ENCODE results near the gene PLEKHG5.
"Not testable (repeated sequence)": the region's sequence is repeated elsewhere in the genome, so short reads cannot be mapped to it uniquely, and the experiment has no call there.

The PLEKHG5 gene

DNA sequence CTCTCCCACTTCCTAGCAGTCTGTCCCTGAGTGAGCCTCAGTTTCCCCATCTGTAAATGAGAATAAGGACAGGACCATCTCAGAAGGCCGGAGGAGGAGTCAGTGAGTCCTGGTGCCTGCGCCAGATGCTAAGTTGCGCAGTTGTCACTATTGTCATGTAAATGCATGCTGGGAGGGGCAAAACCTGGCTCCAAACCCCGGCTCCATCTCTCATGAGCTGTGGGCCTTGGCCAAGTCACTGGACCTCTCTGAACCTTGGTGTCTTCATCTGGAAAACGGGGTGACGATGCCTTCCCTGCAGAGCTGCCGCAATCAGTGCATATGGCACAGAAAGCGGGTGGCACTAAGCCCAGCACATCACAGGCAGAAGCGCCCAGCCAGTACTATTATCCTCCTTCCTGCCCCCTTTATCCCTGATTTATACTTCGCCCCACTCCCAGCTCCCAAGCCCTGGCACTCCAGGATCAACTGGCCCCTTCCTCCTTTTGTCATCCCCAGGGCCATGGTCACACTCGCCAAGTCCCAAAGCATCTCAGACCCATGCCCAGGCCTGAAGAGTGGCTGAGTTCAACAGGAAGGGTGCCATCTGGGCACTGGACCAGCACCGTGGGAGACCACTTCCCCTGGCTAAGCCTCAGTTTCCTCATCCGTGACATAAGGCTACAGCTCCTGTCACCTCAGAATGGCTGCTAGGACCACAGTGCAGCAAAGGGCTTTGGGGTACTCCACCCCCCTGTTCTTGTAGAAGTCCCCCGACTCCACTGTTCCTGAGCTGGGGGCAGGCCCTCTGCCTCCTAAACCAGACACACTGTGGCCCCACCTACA, 4.3 kb upstream of the PLEKHG5 start:
- DNase-seq = no peak

DNA sequence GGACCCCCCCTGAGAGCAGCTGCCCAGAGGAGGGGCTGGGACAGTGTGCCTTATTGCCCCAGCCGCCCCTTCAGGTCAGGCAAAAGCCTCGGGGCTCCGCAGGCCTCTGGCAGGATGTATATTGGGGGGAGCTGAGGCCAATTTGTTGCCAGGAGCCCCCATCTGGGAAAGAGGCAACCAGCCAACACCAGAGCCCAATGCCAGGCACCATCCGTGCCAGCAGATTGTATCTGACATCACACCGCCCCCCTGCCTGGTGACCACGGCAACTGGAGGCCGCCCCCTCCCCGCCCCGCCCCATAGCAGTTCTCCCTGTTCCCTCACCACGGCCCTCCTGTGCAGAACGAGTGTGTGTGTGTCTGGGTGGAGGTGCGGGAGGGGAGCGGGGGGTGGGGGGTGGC, 3.6 kb upstream of the PLEKHG5 start:
- DNase-seq = no peak

DNA sequence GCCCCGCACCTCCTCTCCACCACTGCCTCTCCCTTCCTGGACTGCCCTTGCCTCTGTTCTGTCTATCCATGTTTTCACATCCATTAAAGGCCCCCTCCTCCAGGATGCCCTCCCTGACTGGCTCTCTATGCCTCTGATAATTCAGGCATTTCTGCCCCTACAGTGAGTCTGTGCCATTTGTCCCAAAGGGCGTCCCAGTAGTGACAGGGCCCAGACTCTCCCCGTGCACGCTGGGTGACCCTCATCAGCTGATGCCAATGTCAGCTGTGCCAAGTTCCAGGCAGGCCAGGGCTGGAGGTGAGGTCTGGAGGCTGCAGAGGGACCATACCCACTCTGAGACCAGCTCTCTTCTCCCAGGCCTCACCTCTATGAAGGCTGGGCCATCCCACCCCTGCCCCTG, 3.2 kb upstream of the PLEKHG5 start:
- no peak for DNase-seq

DNA sequence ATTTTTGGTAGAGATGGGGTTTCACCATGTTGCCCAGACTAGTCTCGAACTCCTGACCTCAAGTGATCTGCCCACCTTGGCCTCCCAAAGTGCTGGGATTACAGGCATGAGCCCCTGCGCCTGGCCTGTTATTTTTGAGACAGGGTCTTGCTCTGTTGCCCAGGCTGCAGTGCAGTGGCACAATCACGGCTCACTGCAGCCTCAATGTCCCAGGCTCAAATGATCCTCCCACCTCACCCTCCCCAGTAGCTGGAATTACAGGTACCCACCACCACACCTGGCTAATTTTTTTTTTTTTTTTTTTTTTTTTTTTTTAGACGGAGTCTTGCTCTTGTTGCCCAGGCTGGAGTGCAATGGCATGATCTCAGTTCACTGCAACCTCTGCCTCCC, 2.4 kb upstream of the PLEKHG5 start:
- DNase-seq = not testable (repeated sequence)

DNA sequence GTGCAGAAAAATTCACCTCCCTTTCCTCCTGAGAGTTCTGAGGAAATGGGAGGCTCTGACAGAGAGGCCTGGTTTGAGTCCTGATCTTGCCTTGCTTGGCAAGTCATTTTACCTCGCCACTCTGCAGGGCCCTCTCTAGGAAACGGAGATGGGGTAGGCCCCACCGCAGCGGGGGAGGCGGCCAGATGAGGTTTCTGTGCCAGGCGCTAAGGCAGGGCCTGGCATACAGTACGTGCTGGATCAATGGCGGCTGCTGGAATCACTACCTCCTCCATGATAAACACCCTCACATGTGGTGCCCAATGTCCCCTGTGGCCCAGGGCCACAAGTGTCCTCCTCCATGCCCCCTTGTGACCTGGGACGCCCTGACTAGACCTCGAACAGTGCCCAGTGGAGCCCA, 499 bp upstream of the PLEKHG5 start:
- DNase-seq = no peak

DNA sequence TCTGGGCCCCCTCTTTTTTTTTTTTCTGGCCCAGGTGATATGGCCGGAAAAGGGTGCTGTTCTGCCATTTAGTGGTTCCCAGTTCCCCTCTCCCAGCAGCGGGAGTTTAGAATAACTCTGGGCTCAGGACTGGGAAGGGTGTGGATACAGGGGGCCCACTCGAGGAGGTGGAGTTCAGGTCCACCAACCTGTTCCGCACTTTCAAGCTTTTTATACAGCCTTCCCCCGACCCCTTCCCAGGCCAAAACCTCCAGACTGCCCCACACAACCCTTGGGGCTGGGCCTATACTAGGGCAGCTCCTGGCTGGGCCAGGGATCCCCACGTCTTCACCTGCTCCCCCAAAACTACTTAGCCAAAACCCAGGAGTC, 402 bp downstream of the PLEKHG5 start:
- DNase-seq = no peak

DNA sequence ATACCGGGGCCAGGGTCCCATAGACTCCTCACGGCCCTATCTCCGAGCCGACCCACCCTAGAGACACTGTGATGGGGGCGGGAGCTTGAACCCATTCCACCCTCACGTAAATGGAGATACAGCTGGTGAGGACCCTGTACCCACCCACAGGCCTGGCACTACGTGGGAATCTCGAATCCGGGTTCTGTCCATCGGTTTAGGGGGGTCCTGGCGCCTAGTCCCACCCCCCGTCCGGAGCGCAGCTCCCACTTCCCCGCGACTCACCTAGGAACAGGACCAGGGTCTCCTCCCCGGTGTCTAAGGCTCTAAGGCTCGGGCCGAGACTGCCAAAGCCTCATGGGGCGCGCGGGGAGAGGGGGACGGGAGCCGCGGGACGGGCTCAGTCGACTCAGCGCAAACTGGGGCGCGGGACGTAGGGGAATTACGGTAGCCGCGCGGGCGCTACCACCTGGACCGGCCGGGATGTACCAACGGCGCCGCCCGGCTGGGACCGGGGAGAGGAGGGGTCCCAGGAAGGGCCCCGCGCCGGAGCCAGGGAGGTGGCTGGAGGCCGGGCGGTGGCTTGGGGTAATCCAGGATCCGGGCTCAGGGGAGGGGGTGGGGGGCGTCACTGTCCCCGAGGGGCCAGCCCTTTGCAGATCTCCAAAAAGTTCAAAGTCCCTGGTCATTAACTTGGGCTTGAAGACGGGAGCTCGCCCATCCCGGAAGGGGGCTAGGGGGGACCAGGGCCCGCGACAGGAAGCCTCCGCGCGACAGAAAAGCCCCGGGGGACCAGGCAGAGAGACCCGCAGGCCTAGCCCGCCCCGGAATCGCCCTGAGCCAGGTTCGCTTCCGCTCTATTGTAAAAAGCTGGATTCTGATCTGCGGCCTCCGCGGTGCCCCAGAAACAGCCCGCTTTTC, 1.0 kb downstream of the PLEKHG5 start:
- DNase-seq = no peak

DNA sequence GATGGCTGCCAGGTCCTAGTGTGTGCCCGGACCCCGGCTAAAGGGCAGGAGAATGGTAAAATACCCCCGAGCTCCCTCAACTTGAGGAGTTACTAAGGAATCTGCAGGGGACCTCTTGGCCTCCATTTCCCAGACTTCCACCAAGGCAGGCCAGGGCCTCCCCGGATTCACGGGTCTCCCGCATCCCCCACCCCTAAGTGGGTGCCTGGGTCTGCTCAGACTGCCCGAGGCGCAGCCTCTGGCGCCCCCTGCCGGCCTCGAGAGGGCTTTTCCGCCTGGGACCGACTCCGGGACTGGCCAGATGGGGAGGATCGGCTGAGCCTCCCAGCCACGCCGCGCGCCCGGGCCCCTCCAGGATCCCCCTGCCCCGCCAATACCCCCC, 1.7 kb downstream of the PLEKHG5 start:
- peak; percentile 10 for DNase-seq

DNA sequence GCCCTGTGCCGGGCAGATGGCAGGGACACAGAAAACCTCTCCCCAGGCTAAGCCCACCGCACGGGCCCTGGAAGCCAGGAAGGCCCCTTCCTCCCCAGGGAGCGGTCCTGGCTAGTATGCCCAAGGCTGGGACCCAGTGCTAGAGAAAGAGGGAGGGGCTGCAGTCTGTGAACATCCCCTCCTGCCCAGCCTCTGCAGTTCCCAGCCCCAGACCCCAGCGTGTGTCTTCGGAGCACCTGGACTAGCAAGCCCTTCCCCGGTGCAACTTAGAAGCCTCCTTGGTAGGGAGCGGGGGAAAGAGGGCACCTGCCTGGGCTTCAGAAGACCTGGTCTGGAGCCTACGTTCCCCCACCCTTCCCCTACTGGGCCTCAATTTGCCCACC, 2.1 kb downstream of the PLEKHG5 start:
- no peak for DNase-seq

DNA sequence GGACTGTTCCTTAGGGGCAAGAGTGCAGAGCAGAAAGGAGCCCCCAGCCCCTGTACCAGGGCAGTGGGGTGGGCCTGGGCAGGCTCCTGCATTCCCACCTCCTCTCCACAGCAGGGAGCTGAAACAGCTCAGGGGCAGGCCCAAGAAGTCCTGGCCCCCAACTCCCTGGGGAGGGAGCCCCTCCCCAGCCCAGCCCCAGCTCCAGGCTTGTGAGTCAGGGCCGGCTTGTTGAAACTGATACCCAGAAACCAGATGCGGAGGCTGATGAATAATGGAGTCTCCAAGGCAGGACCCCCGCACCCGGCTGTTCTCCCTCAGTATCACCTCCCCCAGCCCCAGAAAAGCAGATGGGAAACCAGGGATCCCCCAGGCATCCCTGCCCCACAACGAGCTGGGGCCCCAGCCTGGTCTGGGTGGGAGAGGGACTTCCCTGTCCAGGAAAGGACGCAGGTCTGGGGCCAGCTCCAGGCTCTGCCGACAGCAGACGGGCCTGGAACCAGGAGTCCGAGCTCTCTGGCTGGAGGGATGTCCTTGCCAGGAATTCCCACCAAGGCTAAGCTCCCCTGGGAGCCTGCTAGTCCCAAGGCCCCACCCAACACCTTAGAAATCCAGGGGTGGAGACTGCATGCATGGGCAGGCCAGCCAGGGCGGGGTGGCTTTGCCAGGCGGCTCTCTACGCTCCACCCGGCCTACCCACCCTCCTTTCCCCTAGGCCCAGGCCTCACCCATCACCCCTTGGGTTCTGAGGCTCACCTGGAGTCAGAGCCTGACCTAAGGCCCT, 2.7 kb downstream of the PLEKHG5 start:
- DNase-seq = no peak

DNA sequence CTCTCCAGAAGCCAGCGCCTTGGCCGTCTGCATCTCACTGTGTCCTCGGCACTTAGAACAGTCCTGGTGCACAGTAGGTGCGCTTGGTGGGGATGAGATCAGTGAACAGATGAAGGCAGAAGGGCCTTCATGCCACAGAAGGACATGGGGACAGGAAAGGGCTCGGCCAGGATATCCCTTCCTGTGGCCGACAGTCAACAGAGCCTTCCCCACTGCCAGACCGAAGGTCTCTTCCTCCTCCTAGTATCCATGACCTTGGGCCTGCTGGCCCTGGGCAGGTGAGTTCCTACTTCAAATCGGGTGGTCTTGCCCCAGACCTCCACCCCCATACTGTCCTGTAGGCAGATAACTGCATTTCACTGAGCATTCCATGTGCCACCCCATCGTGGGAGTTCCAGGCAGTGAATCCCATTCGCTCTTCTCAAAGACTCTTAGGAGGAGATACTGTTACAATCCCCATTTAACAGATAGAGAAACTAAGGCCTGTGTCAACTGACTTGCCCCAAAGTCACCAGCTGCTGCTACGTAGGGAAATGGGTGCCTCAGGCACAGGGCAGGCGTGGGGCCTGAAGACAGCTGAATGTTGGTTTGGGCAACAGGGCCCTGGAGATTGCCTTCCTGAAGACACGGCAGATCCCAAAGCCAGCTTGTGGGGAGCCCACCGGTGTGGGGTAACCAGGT, 3.5 kb downstream of the PLEKHG5 start:
- DNase-seq = no peak

DNA sequence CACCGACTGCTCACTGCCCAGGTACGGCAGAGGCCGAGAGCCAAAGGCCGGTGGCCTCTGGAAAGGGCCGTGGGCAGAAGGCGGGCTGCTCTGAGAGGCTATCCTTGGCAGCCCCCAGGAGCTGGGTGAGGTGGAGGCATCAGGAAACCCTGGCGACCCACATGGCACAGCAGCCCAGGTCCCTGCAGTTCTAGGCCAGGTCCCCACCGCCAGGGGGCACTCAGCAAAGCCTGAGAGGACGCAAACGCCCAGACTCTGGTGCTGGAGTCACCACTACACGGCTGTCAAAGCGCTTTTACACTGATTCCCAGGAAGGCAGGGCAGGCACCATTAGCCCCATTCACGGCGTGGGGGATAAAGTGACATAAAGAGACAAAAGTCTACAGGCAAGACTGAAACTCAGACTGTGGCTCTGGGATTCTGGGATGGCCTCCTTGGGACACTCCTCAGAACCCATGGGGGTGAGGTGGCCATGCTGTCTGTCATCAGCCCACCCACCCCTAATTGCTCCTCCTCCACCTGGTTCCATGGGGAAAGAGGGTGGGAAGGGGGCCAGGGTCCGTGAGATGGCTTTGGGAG, 4.9 kb downstream of the PLEKHG5 start:
- peak; percentile 11 for DNase-seq

DNA sequence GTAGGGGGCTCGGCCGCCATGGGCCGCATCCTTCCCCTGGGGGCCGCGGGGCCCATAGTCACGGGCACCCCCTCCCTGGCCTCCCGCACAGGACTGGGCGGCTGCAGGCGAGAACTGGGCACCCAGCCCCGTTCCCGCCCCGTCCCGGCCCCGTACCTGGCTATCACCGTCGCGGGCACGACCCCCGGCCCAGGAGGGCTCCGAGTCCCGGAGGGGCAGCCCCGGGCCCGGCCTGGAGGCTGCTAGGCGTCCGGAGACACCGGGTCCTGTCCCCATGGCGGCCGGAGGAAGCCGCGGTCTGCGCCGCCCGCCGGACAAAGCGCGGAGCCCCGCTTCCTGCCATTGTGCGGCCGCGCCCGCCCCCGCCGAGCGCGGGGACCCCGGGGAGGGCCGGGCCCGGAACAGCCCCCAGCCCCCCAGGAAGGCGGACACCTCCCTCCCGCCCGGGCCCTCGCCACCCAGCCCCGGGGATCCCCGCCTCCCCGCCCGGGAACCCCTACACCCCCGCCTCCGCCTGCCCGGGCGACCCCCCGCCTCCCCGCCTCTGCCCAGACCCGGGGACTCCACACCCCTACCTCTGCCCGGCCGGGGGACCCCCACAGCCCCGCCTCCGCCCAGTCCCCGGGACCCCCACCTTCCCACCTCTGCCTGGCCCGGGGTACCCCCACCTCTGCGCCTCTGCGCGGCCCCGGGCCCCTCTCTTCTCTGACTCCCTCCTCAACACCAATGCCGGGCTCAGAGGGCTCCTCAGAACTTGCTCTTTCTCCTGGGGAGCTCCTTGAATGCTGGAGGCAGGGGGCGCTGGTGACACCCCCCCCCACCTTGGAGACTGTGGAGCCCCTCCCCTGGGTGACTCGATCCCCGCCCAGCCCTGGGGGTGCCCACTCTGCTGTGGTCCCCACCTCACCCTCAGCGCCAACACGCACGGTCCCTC, 6.0 kb downstream of the PLEKHG5 start:
- DNase-seq = no peak

DNA sequence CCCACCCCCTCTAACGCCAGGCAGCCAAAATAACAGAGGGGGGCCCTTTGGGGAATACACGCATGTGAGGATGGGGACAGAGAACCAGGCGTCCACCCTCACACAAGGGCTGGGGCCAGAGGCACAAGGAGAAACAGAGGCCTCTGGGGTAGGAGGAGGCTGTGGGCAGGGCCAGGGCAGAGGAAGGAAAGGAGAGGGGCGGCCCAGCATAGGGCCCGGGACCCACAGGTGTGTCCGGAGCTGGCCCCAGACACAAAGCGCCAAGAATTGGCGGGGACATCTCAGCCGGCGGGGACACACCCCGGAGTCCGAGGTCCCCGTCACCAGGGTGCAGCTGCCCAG, 6.7 kb downstream of the PLEKHG5 start:
- no peak for DNase-seq

DNA sequence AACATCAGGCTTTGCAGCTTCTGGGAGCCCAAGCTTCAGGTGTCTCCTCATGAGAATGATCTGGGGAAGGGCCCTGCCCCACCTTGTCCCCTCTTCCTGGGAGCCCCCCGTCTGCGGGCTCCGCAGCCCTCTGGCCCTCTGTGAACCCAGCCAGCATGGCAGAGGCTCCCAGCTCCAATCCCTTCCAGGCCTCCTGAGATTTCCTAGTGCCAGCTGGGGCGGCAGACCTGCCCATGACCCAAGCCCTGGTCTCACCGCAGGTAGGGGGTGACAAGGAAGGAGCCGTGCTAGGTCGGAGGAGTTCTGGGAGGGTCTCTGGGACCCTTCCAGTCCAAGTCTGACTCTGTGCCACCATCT, 7.7 kb downstream of the PLEKHG5 start:
- DNase-seq = no peak

DNA sequence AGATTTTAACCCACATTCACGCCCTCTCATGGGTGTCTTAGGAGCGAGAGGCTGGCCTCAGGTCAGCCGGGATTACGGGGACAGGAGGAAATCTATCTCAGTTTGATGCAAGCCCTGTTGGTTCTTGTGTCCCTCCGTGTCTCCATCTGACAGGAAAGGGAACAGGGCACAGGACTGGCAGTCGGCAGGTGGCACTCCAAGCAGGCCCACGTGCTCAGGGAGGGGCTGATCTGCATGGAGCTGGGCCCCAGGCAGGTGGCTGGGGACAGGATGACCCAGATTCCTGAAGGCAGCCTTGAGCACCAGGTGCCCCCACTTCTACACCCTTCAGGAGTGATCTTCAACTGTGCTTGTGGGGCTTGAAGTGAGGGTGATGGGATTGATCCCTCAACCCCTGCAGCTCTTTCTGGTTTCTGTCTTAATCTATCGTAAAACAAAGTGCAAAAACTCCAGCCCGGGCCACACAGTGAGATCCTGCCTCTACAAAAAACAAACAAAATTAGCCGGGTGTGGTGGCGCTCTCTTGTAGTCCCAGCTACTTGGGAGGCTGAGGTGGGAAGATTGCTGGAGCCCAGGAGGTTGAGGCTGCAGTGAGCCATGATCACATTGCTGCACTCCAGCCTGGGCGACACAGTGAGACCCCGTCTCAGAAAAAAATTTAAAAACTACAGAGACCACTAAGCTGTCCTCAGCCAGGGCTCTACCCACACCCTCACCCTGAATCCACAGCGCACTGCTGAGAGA, 8.3 kb downstream of the PLEKHG5 start:
- DNase-seq = peak; percentile 26

DNA sequence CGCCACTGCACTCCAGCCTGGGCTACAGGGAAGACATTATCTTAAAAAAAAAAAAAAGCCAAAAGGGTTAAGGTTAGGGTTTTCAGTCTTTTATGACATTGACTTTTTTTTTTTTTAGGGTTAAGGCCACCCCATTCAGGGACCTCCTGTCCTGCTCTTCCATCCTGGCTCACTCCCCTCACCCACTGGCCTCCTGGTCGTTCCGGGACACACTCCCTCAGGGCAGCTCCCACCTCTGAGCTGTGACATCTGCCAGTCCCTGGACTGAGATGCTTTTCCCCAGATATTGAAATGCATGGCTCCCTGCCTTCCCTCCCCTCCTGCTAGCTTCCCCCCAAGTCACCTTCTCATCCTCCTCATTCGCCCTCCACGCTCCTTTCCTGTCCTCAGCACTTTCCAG, 9.6 kb downstream of the PLEKHG5 start:
- DNase-seq = no peak

DNA sequence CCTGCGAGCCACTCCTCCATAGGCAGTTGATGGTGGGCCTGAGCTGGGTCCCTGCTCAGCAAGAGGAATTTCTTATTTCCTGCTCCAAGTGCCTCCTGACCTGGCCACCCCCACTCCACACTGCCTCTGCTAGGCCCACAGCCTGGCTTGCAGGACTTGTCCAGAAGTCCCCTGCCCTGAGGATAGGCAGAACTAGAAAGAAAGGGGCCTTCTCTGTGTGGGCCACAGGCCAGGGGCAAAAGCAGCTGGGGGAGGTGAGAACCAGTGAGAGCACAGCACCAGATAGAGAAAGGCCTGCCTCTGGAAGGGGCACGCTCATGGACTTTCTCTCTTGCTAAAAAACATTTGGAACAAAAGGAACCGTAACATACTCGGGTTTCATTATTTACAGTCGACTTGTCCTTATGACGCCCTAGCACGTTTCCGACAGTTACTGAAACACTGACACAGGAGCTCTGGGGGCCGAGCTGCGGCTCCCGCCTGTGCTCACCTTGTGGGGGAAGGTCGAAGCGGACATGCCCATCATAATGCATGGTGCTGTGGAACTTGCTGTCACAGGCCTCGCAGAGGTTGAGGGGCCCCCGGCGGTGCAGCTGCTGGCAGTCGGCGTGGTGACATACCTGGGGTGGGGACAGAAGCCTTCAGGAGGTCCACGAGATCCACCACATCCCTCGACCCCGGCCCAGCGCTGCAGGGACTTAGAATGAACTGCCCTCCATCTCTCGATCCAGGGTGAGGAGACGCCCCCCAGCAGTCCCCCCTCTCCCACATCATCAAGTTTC, 14.2 kb downstream of the PLEKHG5 start:
- DNase-seq = no peak

DNA sequence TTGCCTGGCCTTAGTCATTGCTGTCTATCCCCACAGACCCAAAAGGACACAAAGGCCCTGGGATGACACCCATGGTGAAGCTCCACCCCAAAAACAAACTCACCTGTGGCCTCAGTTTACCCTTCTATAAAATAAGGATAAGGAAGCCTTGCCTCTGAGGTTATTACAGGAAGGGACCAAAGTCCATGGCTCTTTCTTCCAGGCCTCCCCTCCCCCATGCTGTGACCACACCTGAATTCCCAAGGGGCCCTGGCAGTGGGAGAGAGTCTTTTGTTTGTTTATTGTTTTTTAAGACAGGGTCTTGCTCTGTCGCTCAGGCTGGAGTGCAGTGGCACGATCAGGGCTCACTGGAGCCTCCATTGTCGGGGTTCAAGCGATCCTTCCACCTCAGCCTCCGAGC, 15.0 kb downstream of the PLEKHG5 start:
- no peak for DNase-seq
